ENCODE measurements around the gene HSPB1.
"Not testable (repeated sequence)": the region's sequence is repeated elsewhere in the genome, so short reads cannot be mapped to it uniquely, and the experiment has no call there.

DNA sequence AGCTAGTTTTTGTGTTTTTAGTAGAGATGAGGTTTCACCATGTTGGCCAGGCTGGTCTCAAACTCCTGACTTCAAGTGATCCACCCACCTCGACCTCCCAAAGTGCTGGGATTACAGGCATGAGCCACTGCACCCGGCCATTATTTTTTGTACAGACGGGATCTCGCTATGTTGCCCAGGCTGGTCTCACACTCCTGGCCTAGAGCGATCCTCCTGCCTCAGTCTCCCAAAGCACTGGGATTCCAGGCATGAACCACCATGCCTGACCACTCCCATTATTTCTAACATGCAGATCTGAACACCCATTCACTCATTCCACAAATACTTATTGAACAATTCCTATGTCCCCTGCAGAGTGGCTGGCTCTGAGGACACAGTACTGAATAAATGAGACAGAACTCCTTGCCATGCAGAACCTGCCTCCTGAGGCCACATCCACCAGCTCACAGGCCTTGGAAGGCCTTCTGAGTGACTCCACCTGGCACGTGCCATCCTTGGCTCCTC, 11.6 kb upstream of the HSPB1 start:
- TF ChIP-seq, protein P1, sequence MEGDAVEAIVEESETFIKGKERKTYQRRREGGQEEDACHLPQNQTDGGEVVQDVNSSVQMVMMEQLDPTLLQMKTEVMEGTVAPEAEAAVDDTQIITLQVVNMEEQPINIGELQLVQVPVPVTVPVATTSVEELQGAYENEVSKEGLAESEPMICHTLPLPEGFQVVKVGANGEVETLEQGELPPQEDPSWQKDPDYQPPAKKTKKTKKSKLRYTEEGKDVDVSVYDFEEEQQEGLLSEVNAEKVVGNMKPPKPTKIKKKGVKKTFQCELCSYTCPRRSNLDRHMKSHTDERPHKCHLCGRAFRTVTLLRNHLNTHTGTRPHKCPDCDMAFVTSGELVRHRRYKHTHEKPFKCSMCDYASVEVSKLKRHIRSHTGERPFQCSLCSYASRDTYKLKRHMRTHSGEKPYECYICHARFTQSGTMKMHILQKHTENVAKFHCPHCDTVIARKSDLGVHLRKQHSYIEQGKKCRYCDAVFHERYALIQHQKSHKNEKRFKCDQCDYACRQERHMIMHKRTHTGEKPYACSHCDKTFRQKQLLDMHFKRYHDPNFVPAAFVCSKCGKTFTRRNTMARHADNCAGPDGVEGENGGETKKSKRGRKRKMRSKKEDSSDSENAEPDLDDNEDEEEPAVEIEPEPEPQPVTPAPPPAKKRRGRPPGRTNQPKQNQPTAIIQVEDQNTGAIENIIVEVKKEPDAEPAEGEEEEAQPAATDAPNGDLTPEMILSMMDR (IDR thresholded peaks at IDR 0.05): not testable (repeated sequence)
- not testable (repeated sequence) for TF ChIP-seq POLR2A (IDR thresholded peaks at IDR 0.05)
